ENCODE data around the gene RHBDF2. TPM values are rescaled to one million over a fixed set of nuclear protein-coding genes. Genes with fewer than 3 reads are reported as not detected.

The RHBDF2 gene
- total and polyA plus RNA-seq, 2 donors (not counting 3 experiments of a cell fraction or from before 2014, with no cell fraction given), result 25.5 to 38.5 TPM

DNA sequence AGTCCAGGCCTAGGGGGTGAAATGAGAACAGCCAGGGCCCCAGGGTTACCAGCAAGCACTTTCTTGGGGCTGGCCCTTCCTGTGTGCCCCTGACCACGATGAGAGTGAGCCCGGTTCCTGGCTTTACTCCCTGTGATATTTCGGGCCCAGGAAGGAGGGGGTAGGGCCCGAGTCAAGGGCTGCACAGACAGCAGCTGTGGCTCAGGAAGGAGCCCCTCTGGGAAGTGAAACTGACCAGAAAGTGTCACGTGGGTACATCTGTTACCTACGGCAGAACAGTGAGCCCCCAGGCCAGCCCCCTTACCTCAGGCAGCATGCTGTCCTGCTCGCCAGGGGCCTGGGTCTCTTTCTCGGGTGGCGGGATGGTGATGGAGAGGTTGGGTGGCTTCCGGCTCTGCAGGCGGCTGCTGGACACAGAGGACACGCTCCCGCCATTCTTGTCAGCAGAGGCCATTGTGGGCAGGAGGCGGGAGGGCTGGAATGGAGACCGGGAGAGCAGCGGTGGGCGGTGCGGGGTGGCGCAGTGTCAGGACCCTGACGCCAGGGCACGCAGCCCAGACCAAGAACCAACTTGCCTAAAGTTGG lies 20.1 kb downstream of the RHBDF2 start:
- TF ChIP-seq, protein P1, sequence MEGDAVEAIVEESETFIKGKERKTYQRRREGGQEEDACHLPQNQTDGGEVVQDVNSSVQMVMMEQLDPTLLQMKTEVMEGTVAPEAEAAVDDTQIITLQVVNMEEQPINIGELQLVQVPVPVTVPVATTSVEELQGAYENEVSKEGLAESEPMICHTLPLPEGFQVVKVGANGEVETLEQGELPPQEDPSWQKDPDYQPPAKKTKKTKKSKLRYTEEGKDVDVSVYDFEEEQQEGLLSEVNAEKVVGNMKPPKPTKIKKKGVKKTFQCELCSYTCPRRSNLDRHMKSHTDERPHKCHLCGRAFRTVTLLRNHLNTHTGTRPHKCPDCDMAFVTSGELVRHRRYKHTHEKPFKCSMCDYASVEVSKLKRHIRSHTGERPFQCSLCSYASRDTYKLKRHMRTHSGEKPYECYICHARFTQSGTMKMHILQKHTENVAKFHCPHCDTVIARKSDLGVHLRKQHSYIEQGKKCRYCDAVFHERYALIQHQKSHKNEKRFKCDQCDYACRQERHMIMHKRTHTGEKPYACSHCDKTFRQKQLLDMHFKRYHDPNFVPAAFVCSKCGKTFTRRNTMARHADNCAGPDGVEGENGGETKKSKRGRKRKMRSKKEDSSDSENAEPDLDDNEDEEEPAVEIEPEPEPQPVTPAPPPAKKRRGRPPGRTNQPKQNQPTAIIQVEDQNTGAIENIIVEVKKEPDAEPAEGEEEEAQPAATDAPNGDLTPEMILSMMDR (IDR thresholded peaks at IDR 0.05; ENCODE audit: extremely low read depth in 1 of 2, insufficient read depth in 1 of 2, low read depth in 1 of 2, low read length in 2 of 2), result no peak
- TF ChIP-seq GATA2 (IDR thresholded peaks at IDR 0.05; ENCODE audit: insufficient read depth, insufficient read length, low read depth, low read length) (no peak), JUN (IDR thresholded peaks at IDR 0.05; ENCODE audit: borderline replicate concordance, insufficient read depth, insufficient read length, low read depth) (no peak), POLR2A (IDR thresholded peaks at IDR 0.05; ENCODE audit: low read depth, low read length) (no peak), MYC (IDR thresholded peaks at IDR 0.05; ENCODE audit: low read depth, low read length) (no peak), EZH2 (IDR thresholded peaks at IDR 0.05; ENCODE audit: borderline replicate concordance, low read depth, low read length, severe bottlenecking) (no peak), FOS (IDR thresholded peaks at IDR 0.05; ENCODE audit: borderline replicate concordance, insufficient read depth, low read length) (no peak), POLR2AphosphoS5 (IDR thresholded peaks at IDR 0.05; ENCODE audit: insufficient read depth, low read depth, low read length) (no peak)
- TF ChIP-seq, protein P2, sequence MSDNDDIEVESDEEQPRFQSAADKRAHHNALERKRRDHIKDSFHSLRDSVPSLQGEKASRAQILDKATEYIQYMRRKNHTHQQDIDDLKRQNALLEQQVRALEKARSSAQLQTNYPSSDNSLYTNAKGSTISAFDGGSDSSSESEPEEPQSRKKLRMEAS (IDR thresholded peaks at IDR 0.05; ENCODE audit: insufficient read depth, insufficient read length), result no peak
- FAIRE-seq (no peak), DNase-seq (ENCODE audit: low read depth, low spot score) (no peak)
- H3K27ac ChIP-seq (ENCODE audit: insufficient read depth, low read depth, low read length), result no peak overlapping the region
- peaks cover 15% of the 10 kb centered on the region for H3K4me1 ChIP-seq (ENCODE audit: control insufficient read depth, extremely low read depth, insufficient read depth, low read length)
- no peaks in the 10 kb centered on the region for H3K27me3 ChIP-seq (ENCODE audit: control insufficient read depth in 2 of 2, insufficient read depth in 2 of 2, low read length in 2 of 2)
- no peak overlapping the region for H2AFZ ChIP-seq (ENCODE audit: low read depth, low read length)
- no peaks in the 10 kb centered on the region for H3K9me3 ChIP-seq (replicated peaks; ENCODE audit: control insufficient read depth, insufficient read depth, low read length)
- H3K9ac ChIP-seq (replicated peaks; ENCODE audit: extremely low read depth, insufficient read depth, low read length), result no peak overlapping the region
- ChIA-PET POLR2A (no interaction called here), CTCF (interaction anchor here (1.0 kb wide), 1 partner anchor 23 kb away, joined by 3 read pairs; no protein-coding TSS in a partner anchor)
- no peak overlapping the region for H3K4me3 ChIP-seq (replicated peaks in 1 of 3; ENCODE audit: insufficient read depth in 1 of 3, low read depth in 1 of 3, low read length in 3 of 3)
- H3K9me1 ChIP-seq (replicated peaks; ENCODE audit: control insufficient read depth, extremely low read depth, insufficient read depth, low read length), result no peaks in the 10 kb centered on the region
- dilution Hi-C loops (cut with MboI; ENCODE audit: extremely low pct_ligation_motif_present, low sequenced_read_pairs), result no loop called here
- intact Hi-C loops (cut with micrococcal nuclease), result loop anchor here (1.0 kb wide), 1 partner anchor 42 kb away; no protein-coding TSS in a partner anchor
- no TSS peak for BruUV-seq (replicated peaks)
- H3K4me2 ChIP-seq (ENCODE audit: insufficient read depth, low read length), result no peak overlapping the region
- H4K20me1 ChIP-seq (replicated peaks; ENCODE audit: control insufficient read depth, extremely low read depth, insufficient read depth, low read length), result no peaks in the 10 kb centered on the region
- H3K36me3 ChIP-seq (ENCODE audit: control insufficient read depth in 2 of 2, extremely low read depth in 1 of 2, insufficient read depth in 2 of 2, low read length in 2 of 2), result peaks cover 0 to 4% of the 10 kb centered on the region in 2 experiments
- no peaks in the 10 kb centered on the region for H3K79me2 ChIP-seq (ENCODE audit: control insufficient read depth, insufficient read depth, low read length)
